Endometrium (tissue), 2 donors: ENCODE data around the gene EFR3B.

Experiments used
- FAIRE-seq: peaks from 2 replicates; lab custom pipeline; 2012; peaks lifted over from hg19 to GRCh38; lab: Jason Lieb, UNC
- donor health status: control.
- donor health status: control.

Gene EFR3B

DNA sequence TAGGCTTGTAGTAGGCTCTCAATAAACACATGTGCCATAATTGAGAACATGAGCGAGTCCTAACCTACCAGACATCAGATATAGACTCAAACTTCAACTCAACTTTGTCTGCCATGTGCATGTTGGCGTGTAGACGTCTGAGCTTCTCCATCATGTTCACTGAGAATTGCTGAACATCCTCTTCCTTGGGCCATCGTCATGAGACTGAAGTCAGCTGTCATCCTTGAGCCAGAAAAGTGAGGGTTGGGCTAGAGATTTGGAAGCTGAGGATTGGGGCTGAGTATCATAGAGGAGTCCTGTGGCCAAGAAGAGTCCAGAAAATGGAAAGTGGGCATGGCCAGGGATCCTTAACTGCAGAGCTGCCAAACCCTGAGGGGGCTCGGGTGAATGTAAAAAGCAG lies 7.8 kb upstream of the EFR3B start:
- no peak for FAIRE-seq

GRCh38 chr2:25035537-25036220 lies 6.2 kb upstream of the EFR3B start:
- no peak for FAIRE-seq

DNA sequence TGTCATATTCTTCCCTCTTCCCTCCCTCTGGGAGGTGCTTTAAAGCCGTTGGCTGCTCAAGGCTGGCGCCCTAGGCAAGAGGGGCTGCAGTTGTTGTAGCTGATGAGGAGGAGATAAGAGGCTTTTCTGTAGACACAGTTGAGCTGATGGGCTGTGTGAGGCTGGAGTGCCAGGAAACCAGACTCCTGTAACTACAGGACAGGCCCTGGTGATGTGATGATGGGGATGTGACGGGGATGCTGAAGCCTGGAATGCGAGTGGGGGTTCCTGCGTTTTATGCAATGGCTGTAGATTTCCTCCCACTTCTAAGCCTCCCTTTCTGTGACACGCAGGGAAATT lies 5.7 kb upstream of the EFR3B start:
- FAIRE-seq = no peak

- no peak for FAIRE-seq
These were observed 2.8 kb upstream of the EFR3B start for GRCh38 chr2:25039126-25039525.

DNA sequence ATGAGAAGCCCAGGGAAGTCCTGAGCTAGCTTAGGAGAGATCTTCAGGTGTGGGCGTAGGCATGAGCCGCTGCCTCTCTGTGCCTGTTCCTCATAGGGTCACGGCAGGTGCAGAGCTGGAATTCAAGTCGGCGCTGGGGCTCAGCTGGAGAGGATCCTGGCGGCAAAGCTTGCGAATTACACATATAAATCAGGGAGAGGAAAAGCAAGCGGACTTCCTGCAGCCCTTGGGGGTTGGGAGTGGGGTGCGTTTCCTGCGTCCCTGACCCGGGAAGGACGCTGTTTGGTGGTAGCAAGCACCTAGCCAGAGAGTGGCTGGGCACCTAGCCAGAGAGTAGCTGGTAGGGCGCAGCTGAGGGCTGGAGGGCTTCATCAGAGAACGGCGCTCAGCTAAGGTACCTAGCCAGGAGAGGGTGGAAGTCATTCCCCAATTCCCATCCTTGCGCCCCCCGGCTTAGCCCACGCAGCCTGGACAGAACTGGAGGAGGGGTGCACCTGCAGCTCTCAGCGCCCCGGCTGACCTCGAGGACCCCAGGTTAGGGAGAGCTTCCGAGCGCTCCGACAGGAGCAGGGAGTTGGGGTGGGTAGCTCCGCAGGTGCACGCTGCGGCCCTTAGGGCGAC lies 459 bp upstream of the EFR3B start:
- no peak for FAIRE-seq

DNA sequence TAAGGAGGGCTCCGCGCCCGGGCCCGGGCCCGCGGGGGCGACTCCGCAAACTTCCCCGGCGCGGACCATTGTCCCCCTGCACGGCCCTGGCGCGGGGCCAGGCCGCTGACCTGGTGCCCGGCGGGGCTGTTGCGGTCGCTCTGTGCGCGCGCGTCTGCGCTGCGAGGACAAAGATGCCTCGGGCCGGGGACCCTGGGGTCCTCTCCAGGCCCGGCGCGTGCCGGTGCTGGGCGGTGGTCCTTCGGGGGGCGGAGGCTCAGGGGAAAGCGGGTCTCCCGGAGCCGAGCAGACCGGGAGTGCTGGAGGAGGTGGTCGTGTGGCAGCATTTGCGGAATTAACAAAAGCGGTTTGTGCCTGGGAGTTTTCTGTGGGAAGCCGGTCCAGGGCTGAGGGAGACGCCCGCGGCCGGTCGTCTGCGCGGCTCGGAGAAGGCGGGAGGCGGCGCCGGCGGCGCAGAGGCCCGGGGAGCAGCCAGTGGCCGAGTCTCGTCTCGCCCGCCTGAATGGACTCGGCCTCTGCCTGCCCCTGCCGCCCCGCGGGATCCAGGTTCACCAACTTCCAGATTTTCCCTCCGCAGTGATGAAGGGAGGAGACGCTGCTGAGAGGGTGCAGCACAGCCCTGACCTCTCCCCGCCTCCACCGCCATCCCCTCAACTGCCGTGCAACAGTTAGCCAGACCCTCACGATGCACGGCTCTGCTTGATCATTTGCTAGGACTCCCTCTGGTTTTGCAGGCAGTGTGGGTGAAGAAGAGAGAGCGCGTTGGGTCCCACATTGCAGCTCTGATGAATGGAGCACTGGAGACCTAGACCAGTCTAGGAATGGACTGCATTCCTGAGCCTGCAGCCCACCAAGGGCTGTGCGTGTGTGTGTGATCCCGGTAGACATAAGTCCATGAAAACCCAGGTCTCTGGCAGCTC lies 705 bp downstream of the EFR3B start:
- no peak for FAIRE-seq

DNA sequence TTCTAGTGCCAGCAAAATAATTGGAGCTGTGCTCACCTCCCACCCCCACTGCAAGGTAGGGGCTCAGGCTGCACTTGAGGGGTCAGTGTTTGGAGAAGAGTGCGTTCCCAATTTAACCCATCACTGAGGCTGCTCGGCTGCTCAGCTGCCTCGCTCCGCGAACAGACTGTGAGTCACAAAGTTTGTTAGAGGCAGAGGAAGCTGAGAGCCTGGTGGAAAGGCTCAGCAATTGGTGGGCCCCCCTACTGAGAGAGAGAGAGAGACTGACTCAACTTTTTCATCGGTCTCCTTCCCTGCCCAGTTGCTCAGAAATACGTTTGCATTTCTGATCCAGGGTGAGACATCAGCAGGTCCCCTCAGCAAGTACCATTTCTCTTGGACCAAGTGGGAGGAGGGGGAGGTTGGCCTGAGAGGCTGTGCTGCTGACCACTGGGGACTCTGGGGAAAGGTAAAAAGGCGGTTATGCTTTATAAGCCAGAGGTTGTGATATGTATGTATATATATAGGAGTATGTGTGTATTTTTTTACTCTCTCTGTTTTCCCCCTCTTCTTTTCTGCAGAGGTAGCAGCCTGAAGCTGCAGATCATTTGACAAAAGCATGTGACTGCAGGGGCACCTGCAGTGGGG lies 1.5 kb downstream of the EFR3B start:
- no peak for FAIRE-seq

- FAIRE-seq = no peak
These were observed 2.1 kb downstream of the EFR3B start for GRCh38 chr2:25044011-25044410.

GRCh38 chr2:25044990-25045389 lies 3.1 kb downstream of the EFR3B start:
- no peak for FAIRE-seq

GRCh38 chr2:25049422-25049821 lies 7.5 kb downstream of the EFR3B start:
- no peak for FAIRE-seq

DNA sequence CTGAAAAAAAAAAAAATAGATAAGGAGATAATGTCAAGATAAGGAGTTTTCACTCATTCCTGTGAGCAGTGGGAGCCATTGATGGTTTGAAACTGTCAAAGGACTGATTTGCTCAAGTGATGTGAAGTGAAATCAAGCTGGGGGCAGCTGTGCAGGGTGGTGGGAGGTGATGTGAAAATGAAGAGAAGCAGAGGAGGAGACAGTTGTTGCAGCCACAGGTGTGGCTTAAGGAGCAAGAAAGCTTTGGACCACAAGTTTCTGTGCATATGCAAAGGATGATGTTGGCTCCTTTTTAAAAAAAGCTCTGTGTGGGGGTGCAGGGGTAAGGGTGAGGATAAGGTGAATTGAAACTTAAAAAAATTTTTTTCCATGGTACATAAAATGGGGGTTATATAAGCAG lies 8.3 kb downstream of the EFR3B start:
- no peak for FAIRE-seq

- FAIRE-seq = no peak
These were observed 11.2 kb downstream of the EFR3B start for GRCh38 chr2:25053041-25053440.

GRCh38 chr2:25054720-25055119 lies 12.8 kb downstream of the EFR3B start:
- no peak for FAIRE-seq

DNA sequence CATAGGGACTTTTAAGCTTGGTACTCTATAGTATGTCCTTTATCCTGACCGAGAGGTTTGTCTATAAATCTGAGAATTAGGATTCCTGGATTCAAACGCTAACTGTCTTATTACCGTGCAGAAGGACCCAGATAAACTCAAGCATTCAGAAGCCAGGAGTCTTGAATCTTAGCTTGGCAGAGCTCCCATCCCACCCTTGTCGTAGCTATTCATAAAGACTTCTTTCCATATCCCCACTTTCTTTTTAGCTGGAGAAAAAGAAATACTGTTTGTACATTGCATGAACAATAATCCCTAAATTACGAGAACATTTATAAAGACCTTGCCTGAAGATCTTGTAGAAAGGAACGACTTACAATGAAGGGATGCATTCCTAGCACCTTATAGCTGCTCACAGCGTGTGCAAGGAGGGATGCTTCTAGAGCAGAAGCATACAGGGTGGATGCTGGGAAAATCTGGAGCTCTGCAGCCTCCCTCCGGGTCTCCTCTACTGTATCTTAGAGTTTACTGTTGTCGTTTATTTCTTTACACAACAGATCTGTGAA lies 13.6 kb downstream of the EFR3B start:
- no peak for FAIRE-seq

GRCh38 chr2:25056098-25056821 lies 14.4 kb downstream of the EFR3B start:
- no peak for FAIRE-seq

GRCh38 chr2:25062511-25062917 lies 20.6 kb downstream of the EFR3B start:
- FAIRE-seq = no peak

- no peak for FAIRE-seq
These were observed 22.2 kb downstream of the EFR3B start for GRCh38 chr2:25063876-25064660.

GRCh38 chr2:25065768-25066167 lies 23.9 kb downstream of the EFR3B start:
- no peak for FAIRE-seq

GRCh38 chr2:25066455-25066854 lies 24.6 kb downstream of the EFR3B start:
- no peak for FAIRE-seq

DNA sequence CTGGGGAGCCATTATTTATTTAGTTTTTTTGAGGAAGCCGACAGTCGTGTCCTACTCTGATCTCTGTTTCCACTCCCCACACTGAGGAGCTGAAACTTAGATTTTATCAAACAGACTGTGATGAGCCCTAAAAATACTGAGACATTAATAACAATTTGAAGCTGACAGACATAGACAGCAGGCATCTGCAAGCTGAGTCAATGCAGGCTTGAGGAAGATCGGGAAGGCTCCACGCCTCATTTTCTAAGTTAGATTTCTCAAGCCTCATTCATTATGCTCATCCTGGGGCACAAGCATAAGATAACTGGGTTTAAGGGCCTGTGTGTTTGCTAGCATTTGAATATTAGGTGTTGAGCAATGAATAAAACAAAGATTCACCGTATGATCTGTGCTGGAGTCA lies 26.3 kb downstream of the EFR3B start:
- FAIRE-seq = no peak

DNA sequence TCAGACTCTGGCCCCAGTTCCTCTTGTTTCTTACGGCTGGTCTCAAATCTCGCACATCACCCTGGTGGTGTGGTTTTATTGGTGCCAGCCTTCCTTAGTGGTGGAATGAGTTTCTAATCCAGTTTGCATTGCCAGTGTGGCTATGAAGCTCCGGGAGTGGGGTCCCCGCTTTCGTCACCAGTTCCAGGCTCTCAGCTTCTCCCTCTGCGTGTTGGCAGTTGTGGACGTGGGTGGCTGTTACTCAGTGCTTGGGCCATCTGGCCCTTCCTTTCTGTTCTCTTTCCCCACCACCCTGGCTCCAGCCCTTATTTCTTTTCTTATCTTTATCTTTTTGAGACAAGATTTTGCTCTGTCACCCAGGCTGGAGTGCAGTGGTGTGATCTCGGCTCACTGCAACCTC lies 30.1 kb downstream of the EFR3B start:
- no peak for FAIRE-seq
